ENCODE data around the gene EFHB. TPM values are rescaled to one million over a fixed set of nuclear protein-coding genes. Genes with fewer than 3 reads are reported as not detected.

EFHB gene
- total RNA-seq, 1 experiment from 2014 or later, result 1.4 TPM

- DNase-seq, result no peak
- no peaks in the 10 kb centered on the region for H3K9me3 Mint-ChIP-seq (ENCODE audit: unreplicated experiment)
- Histone ChIP-seq H3K9me3 (no peaks in the 10 kb centered on the region), H3K4me3 (ENCODE audit: low read depth, low read length) (no peak overlapping the region), H3K27me3 (replicated peaks; ENCODE audit: control insufficient read depth, insufficient read depth, low read length) (no peaks in the 10 kb centered on the region), H3K36me3 (ENCODE audit: control insufficient read depth, insufficient read depth, low read length) (no peaks in the 10 kb centered on the region; the same call in 1 of the 2 replicates), H3K4me1 (peaks cover 7% of the 10 kb centered on the region; the same call in 1 of the 2 replicates)
- no TSS peak for BruUV-seq (replicated peaks)
- TF ChIP-seq CTCF (IDR thresholded peaks at IDR 0.05; ENCODE audit: insufficient read depth in 1 of 2, low read depth in 1 of 2, low read length in 1 of 2, severe bottlenecking in 1 of 2, unreplicated experiment in 1 of 2), result no peak
- ChIA-PET POLR2A (no interaction called here), CTCF (no interaction called here)
- no peak overlapping the region for H3K4me3 Mint-ChIP-seq (ENCODE audit: unreplicated experiment)
- H3K27ac Mint-ChIP-seq (ENCODE audit: unreplicated experiment), result no peak overlapping the region
- peaks cover 24% of the 10 kb centered on the region for H3K36me3 Mint-ChIP-seq (ENCODE audit: insufficient read depth, unreplicated experiment)
- H3K27me3 Mint-ChIP-seq (ENCODE audit: insufficient read depth, unreplicated experiment), result no peaks in the 10 kb centered on the region
- peaks cover 15% of the 10 kb centered on the region for H3K4me1 Mint-ChIP-seq (ENCODE audit: low read depth, unreplicated experiment)
- intact Hi-C loops (cut with micrococcal nuclease; ENCODE audit: unreplicated experiment), result no loop called here
Observed at GRCh38 chr3:19967812-19968211, 33.8 kb upstream of the EFHB start.

- POLR2A ChIA-PET, result no interaction called here
- no peak overlapping the region for H3K27ac Mint-ChIP-seq (ENCODE audit: unreplicated experiment)
- Histone ChIP-seq H3K9me3 (no peaks in the 10 kb centered on the region), H3K4me1 (peaks cover 7% of the 10 kb centered on the region; the same call in 1 of the 2 replicates), H3K4me3 (ENCODE audit: low read depth, low read length) (no peak overlapping the region), H3K27me3 (replicated peaks; ENCODE audit: control insufficient read depth, insufficient read depth, low read length) (no peaks in the 10 kb centered on the region), H3K36me3 (ENCODE audit: control insufficient read depth, insufficient read depth, low read length) (no peaks in the 10 kb centered on the region; the same call in 1 of the 2 replicates)
- no peaks in the 10 kb centered on the region for H3K27me3 Mint-ChIP-seq (ENCODE audit: insufficient read depth, unreplicated experiment)
- H3K4me1 Mint-ChIP-seq (ENCODE audit: low read depth, unreplicated experiment), result peaks cover 12% of the 10 kb centered on the region
- intact Hi-C loops (cut with micrococcal nuclease; ENCODE audit: unreplicated experiment), result no loop called here
- CTCF ChIA-PET, result no interaction called here
- H3K9me3 Mint-ChIP-seq (ENCODE audit: unreplicated experiment), result no peaks in the 10 kb centered on the region
- BruUV-seq (replicated peaks), result no TSS peak
- H3K36me3 Mint-ChIP-seq (ENCODE audit: insufficient read depth, unreplicated experiment), result peaks cover 22% of the 10 kb centered on the region
- DNase-seq, result no peak
- no peak for TF ChIP-seq CTCF (IDR thresholded peaks at IDR 0.05; ENCODE audit: insufficient read depth in 1 of 2, low read depth in 1 of 2, low read length in 1 of 2, severe bottlenecking in 1 of 2, unreplicated experiment in 1 of 2)
- no peak overlapping the region for H3K4me3 Mint-ChIP-seq (ENCODE audit: unreplicated experiment)
Observed at GRCh38 chr3:19967208-19967607, 33.2 kb upstream of the EFHB start.

- ChIA-PET POLR2A (no interaction called here), CTCF (no interaction called here)
- H3K4me3 Mint-ChIP-seq (ENCODE audit: unreplicated experiment), result no peak overlapping the region
Observed at GRCh38 chr3:19961960-19962359, 27.9 kb upstream of the EFHB start.

More at GRCh38 chr3:19961960-19962359, 27.9 kb upstream of the EFHB start:
- H3K4me1 Mint-ChIP-seq (ENCODE audit: low read depth, unreplicated experiment), result no peaks in the 10 kb centered on the region
- no peaks in the 10 kb centered on the region for H3K27me3 ChIP-seq (replicated peaks; ENCODE audit: control insufficient read depth, insufficient read depth, low read length)
- no peak overlapping the region for H3K27ac Mint-ChIP-seq (ENCODE audit: unreplicated experiment)
- H3K4me3 ChIP-seq (ENCODE audit: low read depth, low read length), result no peak overlapping the region
- BruUV-seq (replicated peaks), result no TSS peak
- no peak for DNase-seq
- H3K36me3 ChIP-seq (ENCODE audit: control insufficient read depth, insufficient read depth, low read length), result no peaks in the 10 kb centered on the region; the same call in 1 of the 2 replicates
- H3K27me3 Mint-ChIP-seq (ENCODE audit: insufficient read depth, unreplicated experiment), result no peaks in the 10 kb centered on the region
- no peaks in the 10 kb centered on the region for H3K9me3 Mint-ChIP-seq (ENCODE audit: unreplicated experiment)
- peaks cover 3% of the 10 kb centered on the region for H3K4me1 ChIP-seq
- no peak for TF ChIP-seq CTCF (IDR thresholded peaks at IDR 0.05; ENCODE audit: insufficient read depth in 1 of 2, low read depth in 1 of 2, low read length in 1 of 2, severe bottlenecking in 1 of 2, unreplicated experiment in 1 of 2)
- H3K9me3 ChIP-seq, result no peaks in the 10 kb centered on the region
- H3K36me3 Mint-ChIP-seq (ENCODE audit: insufficient read depth, unreplicated experiment), result peaks cover 30% of the 10 kb centered on the region
- intact Hi-C loops (cut with micrococcal nuclease; ENCODE audit: unreplicated experiment), result no loop called here
